GM12872 (cell line): Measurements from ENCODE around the gene USH2A.
A peak's percentile ranks its signal among the peaks of the same experiment; 100 is the strongest.

Experiments
- TF ChIP-seq, protein P1 (sequence below): IDR thresholded peaks from 3 replicates; pipeline ENCODE4 v1.5.1; 2011; ENCODE audit warnings: low read depth, mild to moderate bottlenecking, low read length, moderate library complexity; ENCODE audit not compliant: insufficient read depth

Gene USH2A

DNA sequence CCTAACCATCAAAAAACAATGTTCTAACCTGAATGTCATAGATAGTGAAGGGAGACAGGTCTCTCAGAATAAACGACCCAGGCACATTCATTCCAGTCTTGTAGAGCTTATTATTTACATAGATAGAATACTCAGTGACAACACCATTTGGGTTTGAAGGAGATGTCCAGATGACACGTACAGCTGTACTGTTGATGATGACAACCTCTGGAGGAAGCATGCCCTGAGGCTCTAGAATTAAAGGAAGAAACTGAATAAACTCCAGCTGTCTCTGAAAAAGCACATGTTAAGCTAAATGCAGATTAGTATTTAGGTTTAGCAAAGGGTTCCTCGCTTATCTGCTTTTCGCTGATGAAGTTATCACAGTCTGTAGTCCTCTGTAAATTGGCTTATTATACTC, 579.0 kb downstream of the USH2A start:
- TF ChIP-seq, protein P1, sequence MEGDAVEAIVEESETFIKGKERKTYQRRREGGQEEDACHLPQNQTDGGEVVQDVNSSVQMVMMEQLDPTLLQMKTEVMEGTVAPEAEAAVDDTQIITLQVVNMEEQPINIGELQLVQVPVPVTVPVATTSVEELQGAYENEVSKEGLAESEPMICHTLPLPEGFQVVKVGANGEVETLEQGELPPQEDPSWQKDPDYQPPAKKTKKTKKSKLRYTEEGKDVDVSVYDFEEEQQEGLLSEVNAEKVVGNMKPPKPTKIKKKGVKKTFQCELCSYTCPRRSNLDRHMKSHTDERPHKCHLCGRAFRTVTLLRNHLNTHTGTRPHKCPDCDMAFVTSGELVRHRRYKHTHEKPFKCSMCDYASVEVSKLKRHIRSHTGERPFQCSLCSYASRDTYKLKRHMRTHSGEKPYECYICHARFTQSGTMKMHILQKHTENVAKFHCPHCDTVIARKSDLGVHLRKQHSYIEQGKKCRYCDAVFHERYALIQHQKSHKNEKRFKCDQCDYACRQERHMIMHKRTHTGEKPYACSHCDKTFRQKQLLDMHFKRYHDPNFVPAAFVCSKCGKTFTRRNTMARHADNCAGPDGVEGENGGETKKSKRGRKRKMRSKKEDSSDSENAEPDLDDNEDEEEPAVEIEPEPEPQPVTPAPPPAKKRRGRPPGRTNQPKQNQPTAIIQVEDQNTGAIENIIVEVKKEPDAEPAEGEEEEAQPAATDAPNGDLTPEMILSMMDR: no peak

DNA sequence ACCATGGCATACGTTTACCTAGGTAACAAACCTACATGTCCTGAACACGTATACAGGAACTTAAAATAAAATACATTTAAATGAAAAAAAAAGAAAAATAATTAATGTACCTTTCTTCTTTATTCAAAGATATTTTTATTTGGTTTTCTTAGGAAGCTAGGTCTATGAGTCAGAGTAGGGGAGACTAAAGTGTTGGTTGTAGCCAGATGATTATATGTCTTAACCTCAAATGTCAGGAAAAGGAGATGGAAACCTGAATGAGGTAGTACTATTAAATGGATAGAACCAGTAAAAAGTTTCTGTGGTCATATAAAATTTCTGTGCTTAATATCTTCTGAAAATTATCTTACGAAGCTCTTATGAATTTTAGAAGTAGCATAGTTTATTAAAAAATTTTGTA, 580.3 kb downstream of the USH2A start:
- TF ChIP-seq, protein P1: no peak

DNA sequence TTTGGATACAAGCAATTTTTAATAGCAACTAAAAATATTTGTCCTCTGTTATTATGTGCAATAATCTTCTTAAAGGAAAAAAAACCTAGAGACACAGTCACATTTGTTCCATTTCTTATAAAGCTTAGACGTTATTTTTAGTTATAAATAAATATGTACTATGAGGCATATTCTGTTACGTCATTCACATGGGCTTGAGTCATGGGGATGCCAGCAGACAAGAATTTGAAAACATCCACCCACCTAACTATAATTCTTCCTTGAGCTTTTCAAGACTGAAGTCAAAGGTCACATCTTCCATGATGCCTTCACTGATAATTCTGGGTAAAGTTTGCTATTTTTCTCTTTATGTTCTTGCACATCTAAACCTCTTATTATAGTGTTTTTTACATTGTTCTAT, 587.3 kb downstream of the USH2A start:
- TF ChIP-seq, protein P1: no peak

DNA sequence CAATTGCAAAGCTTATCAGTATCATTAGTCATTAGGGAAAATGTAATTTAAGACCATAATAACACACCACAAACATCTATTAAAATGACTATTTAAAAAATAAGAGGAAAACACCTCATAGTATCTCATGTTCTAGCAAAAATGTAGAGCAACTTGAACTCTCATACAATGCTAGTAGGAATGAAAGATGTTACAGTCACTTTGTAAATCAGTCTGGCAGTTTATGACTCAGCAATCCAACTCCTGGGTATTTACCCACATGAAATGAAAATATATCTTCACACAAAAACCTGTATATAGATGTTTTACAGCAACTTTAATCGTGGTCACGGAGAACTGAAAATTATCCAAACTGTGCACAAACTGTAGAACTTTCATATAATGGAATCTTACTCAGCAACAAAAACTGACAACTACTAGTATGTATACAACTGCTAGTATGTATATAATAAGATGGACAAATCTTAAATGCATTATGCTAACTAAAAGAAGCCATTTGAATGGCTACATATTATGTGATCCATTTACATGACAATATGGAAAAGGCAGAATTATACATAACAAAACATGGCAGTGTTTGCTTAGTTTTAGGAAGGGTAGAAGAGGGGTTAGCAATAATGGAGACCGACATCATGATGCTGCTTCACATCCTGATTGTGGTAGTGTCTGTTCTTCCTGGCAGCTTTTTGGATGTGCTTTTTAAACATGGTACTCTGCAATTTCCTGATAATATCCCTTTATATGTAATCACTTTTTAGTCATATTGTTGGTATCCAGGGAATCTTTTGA, 589.1 kb downstream of the USH2A start:
- TF ChIP-seq, protein P1: no peak

DNA sequence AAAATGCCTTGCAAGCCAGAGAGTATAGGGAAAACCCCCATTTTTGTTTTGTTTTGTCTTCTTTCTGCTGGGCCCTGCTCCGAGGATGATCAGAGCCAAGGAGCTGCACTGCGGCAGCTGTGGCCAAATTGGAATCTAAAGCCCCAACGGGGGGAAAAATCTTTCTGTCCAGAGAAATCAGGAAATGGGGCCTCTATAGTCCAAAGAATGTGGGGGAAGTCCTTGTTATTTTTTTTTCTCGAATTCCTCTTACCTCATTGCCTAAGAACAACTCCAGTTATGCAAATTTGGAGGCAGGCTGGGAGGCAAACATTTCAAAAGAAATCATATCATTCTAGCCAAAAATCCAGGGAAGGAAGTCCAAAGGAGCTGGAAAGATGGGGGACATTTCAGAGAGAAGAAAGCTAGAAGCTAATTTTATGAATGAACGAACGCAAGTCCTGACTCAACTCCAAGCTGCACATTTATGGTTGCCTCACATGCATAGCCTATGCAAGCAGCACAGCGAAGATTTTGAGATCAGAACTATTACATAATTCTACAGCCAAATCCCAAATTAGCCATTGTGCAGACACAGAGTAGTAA, 592.9 kb downstream of the USH2A start:
- TF ChIP-seq, protein P1: no peak

DNA sequence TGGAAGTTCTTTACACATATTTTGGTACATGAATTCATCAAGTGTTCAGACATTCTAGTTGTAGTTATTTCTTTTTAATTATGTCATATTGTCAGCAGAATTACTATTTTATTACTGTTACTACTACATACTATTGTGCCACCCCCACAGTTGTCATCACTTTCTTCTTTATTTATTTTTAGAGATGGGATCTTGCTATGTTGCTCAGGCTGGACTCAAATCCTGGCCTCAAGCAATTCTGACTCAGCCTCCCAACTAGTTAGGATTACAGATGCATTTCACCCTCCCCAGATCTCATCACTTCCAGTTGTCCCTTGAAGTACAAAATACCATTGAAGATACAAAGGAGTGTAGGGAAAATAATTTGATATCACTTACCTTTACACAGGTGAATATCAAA, 598.2 kb downstream of the USH2A start:
- TF ChIP-seq, protein P1: no peak

DNA sequence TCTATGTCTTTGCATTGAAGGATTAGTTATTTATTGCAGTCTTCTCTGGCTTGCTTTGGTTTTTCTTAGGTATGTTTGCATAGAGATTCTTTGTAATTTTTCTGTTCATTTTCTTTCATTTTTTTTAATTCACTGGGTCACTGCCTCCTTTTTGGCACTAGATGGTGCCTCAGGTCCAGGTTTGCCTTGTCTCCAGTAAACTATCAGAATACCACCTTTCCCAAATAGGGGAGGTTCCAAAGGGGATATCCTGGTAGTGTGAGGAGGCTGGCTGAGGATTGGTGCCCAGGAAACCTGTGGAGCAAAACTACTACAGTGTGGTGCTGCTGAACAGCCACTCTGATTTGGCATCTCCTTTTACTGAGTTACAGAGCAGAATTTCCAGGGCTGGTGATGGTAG, 599.0 kb downstream of the USH2A start:
- TF ChIP-seq, protein P1: 0 out of 3 replicates have a peak, but pooled peaks have one; percentile 2
